ENCODE measurements around the gene RNF166.

GRCh38 chr16:88736088-88736487 is 29.9 kb upstream of the RNF166 start:
- TF ChIP-seq CTCF (IDR thresholded peaks at IDR 0.05; ENCODE audit: low read length) = no peak
- no peak for TF ChIP-seq EZH2 (optimal IDR thresholded peaks at IDR 0.05; ENCODE audit: low read depth, low read length)

Measured in MM.1S (cell line).